T47D (cell line): ENCODE results near the gene TNK2.
A peak's percentile ranks its signal among the peaks of the same experiment; 100 is the strongest.
"Not testable (repeated sequence)": the region's sequence is repeated elsewhere in the genome, so short reads cannot be mapped to it uniquely, and the experiment has no call there.

ENCODE experiments used
- DNase-seq, 2 experiments: peaks; one replicate each; pipeline versions ENCODE4 v3.0.0 to v3.0.0-alpha.2; 2011 to 2012; ENCODE audit warnings: low read depth in 1 of 2, low spot score in 1 of 2
- JUND ChIP-seq: IDR thresholded peaks from 2 replicates; pipeline ENCODE4 v1.6.1; 2012; ENCODE audit warnings: low read depth
- in situ Hi-C: cut with HindIII; loops from 2 replicates; pipeline ENCODE4 v1.10.0; 2016; ENCODE audit warnings: low sequenced_read_pairs, low pct_unique_long_range_greater_than_20kb

The TNK2 gene

DNA sequence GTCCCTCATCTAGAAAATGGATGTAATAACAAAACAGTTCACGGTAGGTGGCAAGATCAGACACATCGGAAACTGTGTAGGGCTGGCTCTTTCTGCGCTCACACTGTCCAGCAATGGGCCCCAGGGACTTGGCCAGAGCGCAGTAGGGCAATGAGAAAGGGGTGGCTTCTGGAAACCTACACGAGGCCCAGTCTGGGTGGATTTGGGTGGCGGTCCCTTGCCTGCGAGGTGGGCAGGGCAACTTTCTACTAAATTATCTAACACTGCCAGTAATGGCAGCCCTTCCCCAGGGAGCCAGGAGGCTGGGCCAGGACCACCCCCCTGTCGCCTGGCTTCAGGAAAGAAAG, 2.1 kb upstream of the TNK2 start:
- DNase-seq, result peak in 1 of 2 experiments; percentile 59
- in situ Hi-C loops, result no loop called here
- TF ChIP-seq JUND, result no peak

DNA sequence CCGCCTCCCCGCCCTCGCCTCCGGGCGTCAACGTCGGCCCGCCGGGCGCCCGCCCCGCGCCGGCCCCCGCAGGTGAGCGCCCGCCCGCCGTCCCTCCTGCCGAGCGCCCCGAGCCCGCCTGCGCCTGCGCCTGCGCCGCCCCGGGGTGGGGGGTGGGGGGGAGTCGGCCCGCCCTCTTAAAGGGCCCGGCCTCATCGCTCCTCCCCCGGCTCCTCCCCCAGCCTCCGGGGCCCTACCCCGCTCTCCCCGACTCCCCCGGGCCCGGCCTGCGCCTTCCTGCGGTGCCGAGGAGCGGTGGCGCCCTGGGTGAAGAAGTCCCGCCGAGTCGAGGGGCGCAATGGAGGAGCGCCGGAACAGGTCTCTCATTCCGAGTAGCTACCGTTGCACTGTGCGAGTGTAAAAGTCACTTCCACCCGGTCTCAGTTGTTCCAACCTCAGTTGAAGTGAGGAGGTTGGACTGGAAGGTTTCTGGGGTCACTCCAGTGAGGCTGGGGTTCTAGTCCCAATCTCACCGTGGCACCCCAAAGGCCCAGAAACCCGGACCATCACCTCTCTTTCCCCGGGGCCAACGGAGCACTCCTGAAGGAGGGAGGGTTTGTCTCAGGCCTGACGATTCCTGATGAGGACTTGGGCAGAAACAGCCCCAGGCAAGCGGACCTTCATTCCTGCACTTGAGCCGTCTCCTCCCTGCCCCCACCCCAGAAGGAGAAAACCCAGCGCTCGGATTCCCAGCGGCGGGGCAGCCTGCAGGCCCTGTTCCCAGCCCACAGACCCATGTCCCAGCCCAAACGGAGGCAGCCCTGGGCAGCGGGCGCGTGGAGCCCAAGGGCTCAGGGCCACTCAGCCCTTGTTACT, 1.5 kb upstream of the TNK2 start:
- TF ChIP-seq JUND, result no peak
- peak; percentile 98 to 99 for DNase-seq
- in situ Hi-C loops, result no loop called here

DNA sequence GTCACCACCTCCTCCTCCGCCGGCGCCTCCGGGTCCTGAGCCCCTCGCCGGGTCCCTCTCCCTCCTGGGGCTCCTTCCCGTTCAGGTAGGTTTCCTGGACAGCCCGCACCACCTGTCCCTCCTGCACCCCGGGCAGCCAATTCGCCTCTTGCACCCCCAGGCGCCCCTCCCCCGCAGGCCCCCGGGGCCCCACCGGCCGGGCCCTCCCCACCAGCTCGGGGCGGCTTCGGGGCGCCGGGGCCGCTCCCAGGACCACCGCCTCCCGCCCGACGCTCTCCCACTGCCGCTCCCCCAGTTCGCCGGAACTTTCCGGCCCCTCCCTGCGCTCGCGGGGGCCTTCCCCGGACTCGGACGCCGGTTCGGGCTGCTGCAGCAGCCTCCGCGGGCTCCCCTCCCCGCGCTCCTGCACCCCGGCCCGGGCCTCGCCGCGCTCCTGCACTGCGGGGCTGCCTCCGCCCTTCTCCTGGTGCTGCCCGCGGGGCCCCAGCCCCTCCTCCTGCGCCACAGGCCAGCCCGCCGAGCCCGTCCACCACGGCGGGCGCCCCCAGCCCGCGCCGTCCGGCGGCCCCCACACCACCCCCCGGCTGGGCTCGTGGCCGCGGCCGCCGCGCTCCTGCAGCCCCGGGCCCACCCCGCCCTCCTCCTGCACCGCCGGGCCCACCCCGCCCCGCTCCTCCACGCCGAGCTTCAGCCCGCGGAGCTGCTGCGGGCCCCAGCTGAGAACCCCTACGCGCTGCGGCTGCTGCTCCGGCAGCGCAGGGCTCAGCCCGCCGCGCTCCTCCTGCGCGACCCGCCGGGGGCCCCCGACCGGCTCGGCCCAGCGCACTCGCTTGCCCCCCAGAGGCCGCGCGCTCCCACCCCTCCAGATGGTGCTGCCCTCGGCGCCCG, 587 bp upstream of the TNK2 start:
- in situ Hi-C loops, result no loop called here
- peak; percentile 58 to 81 for DNase-seq
- no peak for TF ChIP-seq JUND

DNA sequence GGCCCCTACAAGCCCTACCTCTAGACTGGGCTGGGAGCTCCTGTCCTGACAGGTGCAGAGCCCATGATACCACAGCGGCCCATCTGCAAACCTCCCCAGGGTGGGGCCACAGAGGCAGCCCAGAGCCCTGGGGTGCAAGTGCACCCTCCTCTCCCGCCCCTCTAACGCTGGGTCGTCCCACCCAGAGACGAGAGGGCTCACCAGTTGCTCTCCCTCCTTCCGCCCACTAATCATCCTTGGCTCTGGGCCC, 742 bp downstream of the TNK2 start:
- in situ Hi-C loops, result no loop called here
- no peak for DNase-seq
- TF ChIP-seq JUND, result no peak

DNA sequence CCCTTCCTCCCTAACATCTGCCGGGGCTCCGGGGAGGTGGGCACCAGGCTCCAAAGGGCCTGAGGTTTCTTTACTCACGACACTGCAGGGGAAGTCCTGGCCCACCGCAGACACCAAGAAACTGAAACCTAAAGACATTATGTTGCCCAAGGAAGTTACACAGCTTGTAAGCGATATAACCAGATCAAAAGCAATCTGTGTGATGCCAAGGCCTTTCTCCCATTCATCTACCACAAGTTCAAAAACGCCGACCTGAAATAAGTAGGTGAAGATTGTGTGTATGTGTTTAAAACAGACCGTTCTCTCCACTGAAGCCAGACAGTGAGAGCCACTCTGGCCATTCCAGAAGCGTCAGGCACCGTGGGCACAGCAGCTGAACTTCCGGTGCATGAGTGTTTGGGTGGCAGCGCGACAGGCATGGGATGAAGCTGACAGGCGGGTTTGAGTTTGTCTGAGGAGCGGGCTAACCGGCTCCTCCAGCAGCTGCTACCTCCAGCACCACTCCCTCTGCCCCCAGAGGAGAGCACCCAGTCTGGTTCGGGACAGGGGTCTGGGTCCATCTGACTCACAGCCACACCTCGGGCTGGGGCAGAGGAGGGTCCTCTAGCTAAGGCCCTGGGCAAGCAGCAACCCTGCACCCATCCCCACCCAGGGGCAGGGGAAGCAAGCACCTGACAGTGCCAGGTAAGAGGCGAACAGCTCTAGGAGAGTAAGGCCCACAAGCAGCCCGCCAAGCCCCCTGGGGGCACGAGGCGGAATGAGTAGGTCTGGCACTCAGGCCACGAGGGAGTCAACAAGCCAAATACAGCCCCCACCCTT, 1.3 kb downstream of the TNK2 start:
- in situ Hi-C loops, result no loop called here
- DNase-seq, result peak; percentile 94 to 95
- TF ChIP-seq JUND, result no peak

DNA sequence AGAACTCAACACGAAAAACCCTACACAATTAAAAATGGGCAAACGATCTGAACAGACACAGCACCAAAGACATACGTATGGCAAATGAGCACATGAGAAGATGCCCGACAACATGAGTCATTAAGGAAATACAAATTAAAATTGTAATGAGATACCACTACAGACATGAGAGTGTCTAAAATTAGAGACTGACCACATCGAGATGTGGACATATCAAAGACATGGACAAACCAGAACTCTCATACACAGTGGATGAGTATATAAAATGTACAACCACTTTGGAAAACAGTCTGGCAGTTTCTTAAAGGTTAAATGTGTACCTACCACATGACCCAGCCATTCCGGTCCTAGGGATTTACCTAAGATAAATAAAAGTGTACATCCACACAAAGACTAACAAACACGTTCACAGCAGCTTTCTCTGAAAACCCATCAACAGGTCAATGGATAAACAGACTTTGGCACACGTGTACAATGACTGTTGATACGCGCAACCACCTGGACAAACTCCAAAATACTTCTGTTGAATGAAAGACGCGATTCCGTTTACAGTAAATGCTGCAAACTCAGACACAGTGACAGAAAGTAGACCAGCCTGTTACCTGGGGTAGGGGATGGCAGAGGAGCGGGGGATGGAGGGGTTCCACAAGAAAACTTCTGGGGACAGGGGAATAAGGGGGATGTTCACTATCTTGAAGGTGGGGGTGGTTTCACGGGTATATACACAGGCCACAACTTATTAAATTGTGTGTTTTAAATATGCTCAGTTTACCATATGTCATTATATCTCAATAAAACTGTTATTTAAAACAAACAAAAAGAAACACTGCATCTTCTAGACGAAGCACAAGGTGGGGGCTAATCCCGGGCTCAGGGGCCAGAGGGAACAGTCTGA, 2.1 kb downstream of the TNK2 start:
- in situ Hi-C loops, result no loop called here
- no peak for TF ChIP-seq JUND
- peak; percentile 20 to 88 for DNase-seq

DNA sequence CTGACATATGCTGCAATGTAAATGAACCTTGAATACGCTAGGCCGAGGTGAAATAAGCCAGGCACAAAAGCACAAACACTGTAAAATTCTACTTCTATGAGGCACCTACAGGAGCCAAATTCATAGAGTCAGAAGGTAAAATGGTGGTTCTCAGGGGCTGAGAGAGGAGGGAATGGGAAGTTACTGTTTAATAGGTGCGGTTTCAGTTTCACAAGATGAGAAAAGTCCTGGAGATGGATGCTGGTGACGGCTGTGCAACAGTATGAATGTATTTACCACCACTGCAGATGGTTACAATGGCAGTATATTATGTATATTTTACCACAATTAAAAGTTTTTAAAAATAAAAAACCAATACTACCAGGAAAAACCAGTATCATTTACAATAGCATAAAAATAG, 4.0 kb downstream of the TNK2 start:
- DNase-seq, result peak in 1 of 2 experiments; percentile 16
- no peak for TF ChIP-seq JUND
- in situ Hi-C loops, result no loop called here

DNA sequence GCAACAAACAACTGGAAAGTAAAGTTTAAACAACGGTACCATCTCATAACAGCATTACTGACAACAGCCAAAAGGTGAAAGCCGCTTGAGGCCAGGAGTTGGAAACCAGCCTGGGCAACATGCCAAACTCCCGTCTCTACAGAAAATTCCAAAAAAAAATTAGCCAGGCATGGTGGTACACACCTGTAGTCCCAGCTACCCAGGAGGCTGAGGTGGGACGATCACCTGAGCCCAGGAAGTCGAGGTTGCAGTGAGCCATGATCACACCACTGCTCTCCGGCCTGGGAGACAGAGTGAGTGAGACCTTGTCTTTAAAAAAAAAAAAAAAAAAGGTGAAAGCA, 4.4 kb downstream of the TNK2 start:
- DNase-seq, result no peak
- no peak for TF ChIP-seq JUND
- in situ Hi-C loops, result no loop called here

DNA sequence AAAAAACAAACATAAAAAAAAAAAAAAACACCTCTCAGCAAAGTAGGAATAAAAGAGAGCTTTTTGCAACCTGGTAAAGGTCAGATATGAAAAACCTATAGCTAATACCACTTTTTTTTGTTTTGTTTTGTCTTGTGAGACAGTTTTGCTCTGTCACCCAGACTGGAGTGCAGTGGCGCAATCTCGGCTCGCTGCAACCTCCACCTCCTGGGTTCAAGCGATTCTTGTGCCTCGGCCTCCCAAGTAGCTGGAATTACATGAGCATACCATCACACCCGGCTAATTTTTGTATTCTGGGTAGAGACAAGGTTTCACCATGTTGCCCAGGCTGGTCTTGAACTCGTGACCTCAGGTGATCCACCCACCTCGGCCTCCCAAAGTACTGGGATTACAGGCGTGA, 5.7 kb downstream of the TNK2 start:
- DNase-seq, in situ Hi-C loops: not testable (repeated sequence)

DNA sequence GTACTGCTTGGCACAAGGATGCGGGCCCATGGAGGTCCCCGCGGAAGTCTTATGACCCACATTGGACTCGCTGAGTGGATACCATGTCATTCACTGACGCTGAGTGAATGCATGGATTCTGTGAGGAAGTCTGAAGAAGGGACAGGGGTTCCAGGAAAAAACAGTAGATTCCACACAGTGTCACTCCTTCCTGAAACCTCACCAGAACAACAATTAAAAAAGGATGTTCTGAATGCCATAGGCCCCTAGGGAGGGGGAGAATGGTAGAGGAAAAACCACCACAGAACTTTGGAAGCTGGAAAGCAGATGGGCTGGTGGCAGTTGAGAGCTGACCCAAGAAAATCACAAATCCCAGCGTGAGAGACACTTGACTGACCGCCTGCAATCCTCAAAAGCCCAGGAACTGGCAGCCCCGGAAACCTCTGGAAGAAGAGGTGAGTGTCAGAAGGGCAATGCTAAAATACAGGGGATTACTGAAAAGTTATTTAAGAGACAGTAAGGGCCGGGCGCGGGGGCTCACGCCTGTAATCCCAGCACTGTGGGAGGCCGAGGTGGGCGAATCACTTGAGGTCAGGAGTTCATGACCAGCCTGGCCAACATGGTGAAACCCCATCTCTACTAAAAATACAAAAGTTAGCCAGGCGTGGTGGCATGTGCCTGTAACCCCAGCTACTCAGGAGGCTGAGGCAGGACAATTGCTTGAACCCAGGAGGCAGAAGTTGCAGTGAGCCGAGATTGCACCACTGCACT, 6.3 kb downstream of the TNK2 start:
- not testable (repeated sequence) for DNase-seq

DNA sequence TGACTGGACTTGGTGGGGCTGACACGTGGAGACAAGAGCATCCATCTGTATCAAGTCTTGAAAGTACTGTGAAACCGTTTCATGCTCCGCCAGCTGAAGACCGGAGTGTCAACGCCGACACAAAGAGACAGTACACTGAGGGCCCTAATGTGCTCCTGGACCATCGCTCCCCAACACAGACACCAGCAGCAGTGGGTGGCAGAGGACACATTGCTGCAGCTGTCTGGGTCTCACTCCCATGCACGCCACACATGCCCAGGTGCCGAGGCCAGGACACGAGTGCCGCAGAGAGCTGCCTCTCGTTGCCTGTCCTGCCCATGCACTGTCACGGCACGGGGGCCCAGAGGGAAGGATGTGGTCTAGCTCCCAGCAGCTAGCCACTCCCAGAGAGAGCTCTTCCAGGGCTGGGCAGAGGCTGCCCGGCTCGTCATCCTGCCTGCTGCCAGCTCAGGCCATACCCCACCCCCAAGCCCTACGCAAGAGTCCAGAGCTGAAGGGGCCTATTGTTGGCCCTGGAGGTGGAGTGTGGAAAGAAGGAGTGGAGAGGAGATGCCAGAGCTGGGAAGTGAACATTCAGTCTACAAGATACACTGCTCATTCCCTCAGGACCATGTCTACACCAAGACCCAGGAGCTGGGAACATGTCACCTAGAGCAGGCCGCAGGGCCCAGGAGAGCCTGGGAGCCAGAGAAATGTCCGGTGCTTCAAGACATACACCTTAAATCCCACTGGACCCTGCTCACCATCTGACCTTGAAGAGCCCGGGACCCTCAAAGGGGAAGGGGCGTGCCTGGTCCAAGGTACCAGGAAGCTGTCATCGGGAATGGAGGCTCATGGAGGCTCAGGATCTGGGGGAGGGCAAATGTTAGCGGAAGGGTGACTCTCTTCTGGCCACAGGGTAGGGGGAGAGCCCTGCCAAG, 7.7 kb downstream of the TNK2 start:
- no peak for TF ChIP-seq JUND
- in situ Hi-C loops, result no loop called here
- DNase-seq, result no peak

More for the DNA sequence above, 6.3 kb downstream of the TNK2 start:
- in situ Hi-C loops, result not testable (repeated sequence)
